K562 (cell line): ENCODE data around the gene FANCD2. TPM values are rescaled to one million over a fixed set of nuclear protein-coding genes. Genes with fewer than 3 reads are reported as not detected.

Experiments used
- CHD7 ChIP-seq: fragments of 200-600 bp; sonication (generic); IDR thresholded peaks from one replicate; pipeline ENCODE4 v1.6.1; 2012; ENCODE audit warnings: mild to moderate bottlenecking, low read depth, low read length, inconsistent platforms
- CREB1 ChIP-seq, 2 experiments: sonication (generic) in 1 of 2; formaldehyde crosslinking in 1 of 2; IDR thresholded peaks; 2 replicates each; pipeline versions ENCODE4 v1.6.1 to v1.8.0; 2012 to 2022; ENCODE audit warnings: inconsistent platforms in 1 of 2, mild to moderate bottlenecking in 1 of 2, missing genetic modification reagents in 1 of 2, moderate library complexity in 1 of 2
- RERE ChIP-seq: sonication (generic); formaldehyde crosslinking; IDR thresholded peaks from 2 replicates; pipeline ENCODE4 v1.8.0; 2023; ENCODE audit warnings: missing genetic modification reagents, mild to moderate bottlenecking, borderline replicate concordance
- ZBTB1 ChIP-seq: sonication (generic); formaldehyde crosslinking; IDR thresholded peaks from 2 replicates; pipeline ENCODE4 v1.8.1; 2023; ENCODE audit warnings: missing genetic modification reagents, low read depth, mild to moderate bottlenecking, borderline replicate concordance
- ZBTB5 ChIP-seq: fragments of 450-650 bp; IDR thresholded peaks from 2 replicates; pipeline ENCODE4 v1.6.1; 2017; ENCODE audit warnings: antibody characterized with exemption
- ZNF75A ChIP-seq: fragments of 450-650 bp; formaldehyde crosslinking; IDR thresholded peaks from 2 replicates; pipeline ENCODE4 v1.4.0; 2020; ENCODE audit warnings: mild to moderate bottlenecking
- polyA plus RNA-seq, 8 experiments: library from polyadenylated mRNA; depleted of rRNA in 4 of 8; stranded (reverse) in 5 of 8; unstranded in 3 of 8; fragments of >200 nt; fragmentation: Nextera tagmentation in 2 of 8; fragmentation: Illumina TruSeq in 1 of 8; extraction: Ambion mirVana in 2 of 8; extraction: Trizol in 1 of 8; gene quantifications; 2 replicates each; pipeline versions ENCODE4 v1.2.1 to v1.2.3, GENCODE V29; 2011 to 2014; ENCODE audit warnings: inconsistent platforms in 1 of 8, missing spikeins in 1 of 8
- total RNA-seq, 7 experiments: library from RNA; depleted of rRNA in 6 of 7; stranded (reverse); fragments of >200 nt in 6 of 7; fragmentation: Illumina TruSeq in 2 of 7; extraction: Trizol in 2 of 7; gene quantifications; 2 replicates each; pipeline versions ENCODE4 v1.2.1 to v1.2.3, GENCODE V29; 2011 to 2021; ENCODE audit warnings: low replicate concordance in 1 of 7

Gene FANCD2
- total and polyA plus RNA-seq, 9 of the 15 experiments (the other 6 are each of a cell fraction or from before 2014, with no cell fraction given): 59.4 to 137 (median 96.1) TPM

GRCh38 chr3:10140996-10141546 is 114.8 kb downstream of the FANCD2 start (continued):
- no peak for TF ChIP-seq RERE (CRISPR knock-in tag)
- no peak for TF ChIP-seq CHD7
- no peak for TF ChIP-seq ZBTB5
- TF ChIP-seq ZNF75A (CRISPR knock-in tag): no peak
- no peak for TF ChIP-seq ZBTB1 (CRISPR knock-in tag)
- no peak for TF ChIP-seq CREB1 (IDR thresholded peaks at IDR 0.05)
- TF ChIP-seq CREB1 (CRISPR knock-in tag; IDR thresholded peaks at IDR 0.05): no peak
